ENCODE results near the gene MYH9.

- TF ChIP-seq, protein P1, sequence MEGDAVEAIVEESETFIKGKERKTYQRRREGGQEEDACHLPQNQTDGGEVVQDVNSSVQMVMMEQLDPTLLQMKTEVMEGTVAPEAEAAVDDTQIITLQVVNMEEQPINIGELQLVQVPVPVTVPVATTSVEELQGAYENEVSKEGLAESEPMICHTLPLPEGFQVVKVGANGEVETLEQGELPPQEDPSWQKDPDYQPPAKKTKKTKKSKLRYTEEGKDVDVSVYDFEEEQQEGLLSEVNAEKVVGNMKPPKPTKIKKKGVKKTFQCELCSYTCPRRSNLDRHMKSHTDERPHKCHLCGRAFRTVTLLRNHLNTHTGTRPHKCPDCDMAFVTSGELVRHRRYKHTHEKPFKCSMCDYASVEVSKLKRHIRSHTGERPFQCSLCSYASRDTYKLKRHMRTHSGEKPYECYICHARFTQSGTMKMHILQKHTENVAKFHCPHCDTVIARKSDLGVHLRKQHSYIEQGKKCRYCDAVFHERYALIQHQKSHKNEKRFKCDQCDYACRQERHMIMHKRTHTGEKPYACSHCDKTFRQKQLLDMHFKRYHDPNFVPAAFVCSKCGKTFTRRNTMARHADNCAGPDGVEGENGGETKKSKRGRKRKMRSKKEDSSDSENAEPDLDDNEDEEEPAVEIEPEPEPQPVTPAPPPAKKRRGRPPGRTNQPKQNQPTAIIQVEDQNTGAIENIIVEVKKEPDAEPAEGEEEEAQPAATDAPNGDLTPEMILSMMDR (conservative IDR thresholded peaks at IDR 0.05; ENCODE audit: low read depth in 2 of 2) = no peak
- TF ChIP-seq CREB1 (CRISPR knock-in tag; IDR thresholded peaks at IDR 0.05; ENCODE audit: low read depth) (no peak), EZH2 (IDR thresholded peaks at IDR 0.05; ENCODE audit: low read depth, unreplicated experiment) (no peak)
- TF ChIP-seq, protein P2, sequence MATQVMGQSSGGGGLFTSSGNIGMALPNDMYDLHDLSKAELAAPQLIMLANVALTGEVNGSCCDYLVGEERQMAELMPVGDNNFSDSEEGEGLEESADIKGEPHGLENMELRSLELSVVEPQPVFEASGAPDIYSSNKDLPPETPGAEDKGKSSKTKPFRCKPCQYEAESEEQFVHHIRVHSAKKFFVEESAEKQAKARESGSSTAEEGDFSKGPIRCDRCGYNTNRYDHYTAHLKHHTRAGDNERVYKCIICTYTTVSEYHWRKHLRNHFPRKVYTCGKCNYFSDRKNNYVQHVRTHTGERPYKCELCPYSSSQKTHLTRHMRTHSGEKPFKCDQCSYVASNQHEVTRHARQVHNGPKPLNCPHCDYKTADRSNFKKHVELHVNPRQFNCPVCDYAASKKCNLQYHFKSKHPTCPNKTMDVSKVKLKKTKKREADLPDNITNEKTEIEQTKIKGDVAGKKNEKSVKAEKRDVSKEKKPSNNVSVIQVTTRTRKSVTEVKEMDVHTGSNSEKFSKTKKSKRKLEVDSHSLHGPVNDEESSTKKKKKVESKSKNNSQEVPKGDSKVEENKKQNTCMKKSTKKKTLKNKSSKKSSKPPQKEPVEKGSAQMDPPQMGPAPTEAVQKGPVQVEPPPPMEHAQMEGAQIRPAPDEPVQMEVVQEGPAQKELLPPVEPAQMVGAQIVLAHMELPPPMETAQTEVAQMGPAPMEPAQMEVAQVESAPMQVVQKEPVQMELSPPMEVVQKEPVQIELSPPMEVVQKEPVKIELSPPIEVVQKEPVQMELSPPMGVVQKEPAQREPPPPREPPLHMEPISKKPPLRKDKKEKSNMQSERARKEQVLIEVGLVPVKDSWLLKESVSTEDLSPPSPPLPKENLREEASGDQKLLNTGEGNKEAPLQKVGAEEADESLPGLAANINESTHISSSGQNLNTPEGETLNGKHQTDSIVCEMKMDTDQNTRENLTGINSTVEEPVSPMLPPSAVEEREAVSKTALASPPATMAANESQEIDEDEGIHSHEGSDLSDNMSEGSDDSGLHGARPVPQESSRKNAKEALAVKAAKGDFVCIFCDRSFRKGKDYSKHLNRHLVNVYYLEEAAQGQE (IDR thresholded peaks at IDR 0.05; ENCODE audit: unreplicated experiment) = no peak
Measured at GRCh38 chr22:36432592-36433317, 45.0 kb upstream of the MYH9 start.
